KMS-11 (cell line): ENCODE results near the gene FTH1.

Experiments
- H2AFZ ChIP-seq: fragments of 200-600 bp; sonication (generic); 2 replicates; pipeline ENCODE4 v1.6.1; 2016; ENCODE audit warnings: antibody characterized with exemption, mixed run types, low read depth
- H3K27ac ChIP-seq: fragments of 200-600 bp; sonication (generic); 2 replicates; pipeline ENCODE4 v1.6.1; 2016; ENCODE audit warnings: mild to moderate bottlenecking, mixed run types
- H3K27me3 ChIP-seq: fragments of 200-600 bp; sonication (generic); 2 replicates; pipeline ENCODE4 v1.6.1; 2017; ENCODE audit warnings: mild to moderate bottlenecking, low read depth, mixed run types, moderate library complexity; ENCODE audit not compliant: insufficient read depth
- H3K36me3 ChIP-seq: fragments of 200-600 bp; sonication (generic); 2 replicates; pipeline ENCODE4 v1.6.1; 2017; ENCODE audit warnings: mild to moderate bottlenecking, mixed run types; ENCODE audit not compliant: insufficient read depth
- H3K4me1 ChIP-seq: fragments of 200-600 bp; sonication (generic); 2 replicates; pipeline ENCODE4 v1.6.1; 2016; ENCODE audit warnings: mild to moderate bottlenecking, low read depth, mixed run types; ENCODE audit not compliant: poor library complexity, severe bottlenecking
- H3K4me2 ChIP-seq: fragments of 200-600 bp; sonication (generic); 2 replicates; pipeline ENCODE4 v1.7.0; 2016; ENCODE audit warnings: mild to moderate bottlenecking, mixed run types
- H3K4me3 ChIP-seq: fragments of 200-600 bp; sonication (generic); IDR thresholded peaks from 2 replicates; pipeline ENCODE4 v1.6.1; 2017; ENCODE audit warnings: low read depth, low read length, mixed read lengths; ENCODE audit not compliant: insufficient read depth
- H3K79me2 ChIP-seq: fragments of 200-600 bp; sonication (generic); 2 replicates; pipeline ENCODE4 v1.6.1; 2016; ENCODE audit warnings: low read depth, mixed run types; ENCODE audit not compliant: insufficient read depth
- H3K9ac ChIP-seq: fragments of 200-600 bp; sonication (generic); 2 replicates; pipeline ENCODE4 v1.6.1; 2016; ENCODE audit warnings: mild to moderate bottlenecking, mixed run types
- H4K20me1 ChIP-seq: fragments of 200-600 bp; sonication (generic); 2 replicates; pipeline ENCODE4 v1.6.1; 2016; ENCODE audit warnings: mild to moderate bottlenecking, mixed run types; ENCODE audit not compliant: insufficient read depth
- TF ChIP-seq, protein P1 (sequence below): fragments of 200-600 bp; sonication (generic); conservative IDR thresholded peaks from 2 replicates; pipeline ENCODE4 v1.6.1; 2017; ENCODE audit warnings: low read depth, mild to moderate bottlenecking, antibody characterized with exemption, low read length, moderate library complexity, mixed read lengths

Gene FTH1

DNA sequence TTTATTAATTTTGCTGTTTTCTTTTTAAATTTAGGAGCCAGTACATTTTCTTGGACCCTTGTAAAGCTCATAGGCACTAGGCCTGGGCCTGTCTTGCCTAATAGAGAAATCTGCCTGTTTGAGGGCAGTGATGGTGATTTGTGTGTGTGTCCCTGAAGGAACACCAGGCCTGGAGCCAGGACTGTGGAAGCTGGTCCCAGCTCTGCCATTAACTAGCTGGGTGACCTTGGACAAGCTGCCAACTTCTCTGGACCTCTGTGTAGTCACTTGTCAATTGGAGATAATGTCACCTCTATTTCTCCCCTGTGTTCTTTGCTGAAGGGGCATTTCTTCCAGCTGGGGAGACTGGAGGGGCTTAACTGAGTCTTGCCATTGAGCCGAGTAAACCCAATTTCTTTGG is 16.0 kb upstream of the FTH1 start:
- TF ChIP-seq, protein P1, sequence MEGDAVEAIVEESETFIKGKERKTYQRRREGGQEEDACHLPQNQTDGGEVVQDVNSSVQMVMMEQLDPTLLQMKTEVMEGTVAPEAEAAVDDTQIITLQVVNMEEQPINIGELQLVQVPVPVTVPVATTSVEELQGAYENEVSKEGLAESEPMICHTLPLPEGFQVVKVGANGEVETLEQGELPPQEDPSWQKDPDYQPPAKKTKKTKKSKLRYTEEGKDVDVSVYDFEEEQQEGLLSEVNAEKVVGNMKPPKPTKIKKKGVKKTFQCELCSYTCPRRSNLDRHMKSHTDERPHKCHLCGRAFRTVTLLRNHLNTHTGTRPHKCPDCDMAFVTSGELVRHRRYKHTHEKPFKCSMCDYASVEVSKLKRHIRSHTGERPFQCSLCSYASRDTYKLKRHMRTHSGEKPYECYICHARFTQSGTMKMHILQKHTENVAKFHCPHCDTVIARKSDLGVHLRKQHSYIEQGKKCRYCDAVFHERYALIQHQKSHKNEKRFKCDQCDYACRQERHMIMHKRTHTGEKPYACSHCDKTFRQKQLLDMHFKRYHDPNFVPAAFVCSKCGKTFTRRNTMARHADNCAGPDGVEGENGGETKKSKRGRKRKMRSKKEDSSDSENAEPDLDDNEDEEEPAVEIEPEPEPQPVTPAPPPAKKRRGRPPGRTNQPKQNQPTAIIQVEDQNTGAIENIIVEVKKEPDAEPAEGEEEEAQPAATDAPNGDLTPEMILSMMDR, result no peak

DNA sequence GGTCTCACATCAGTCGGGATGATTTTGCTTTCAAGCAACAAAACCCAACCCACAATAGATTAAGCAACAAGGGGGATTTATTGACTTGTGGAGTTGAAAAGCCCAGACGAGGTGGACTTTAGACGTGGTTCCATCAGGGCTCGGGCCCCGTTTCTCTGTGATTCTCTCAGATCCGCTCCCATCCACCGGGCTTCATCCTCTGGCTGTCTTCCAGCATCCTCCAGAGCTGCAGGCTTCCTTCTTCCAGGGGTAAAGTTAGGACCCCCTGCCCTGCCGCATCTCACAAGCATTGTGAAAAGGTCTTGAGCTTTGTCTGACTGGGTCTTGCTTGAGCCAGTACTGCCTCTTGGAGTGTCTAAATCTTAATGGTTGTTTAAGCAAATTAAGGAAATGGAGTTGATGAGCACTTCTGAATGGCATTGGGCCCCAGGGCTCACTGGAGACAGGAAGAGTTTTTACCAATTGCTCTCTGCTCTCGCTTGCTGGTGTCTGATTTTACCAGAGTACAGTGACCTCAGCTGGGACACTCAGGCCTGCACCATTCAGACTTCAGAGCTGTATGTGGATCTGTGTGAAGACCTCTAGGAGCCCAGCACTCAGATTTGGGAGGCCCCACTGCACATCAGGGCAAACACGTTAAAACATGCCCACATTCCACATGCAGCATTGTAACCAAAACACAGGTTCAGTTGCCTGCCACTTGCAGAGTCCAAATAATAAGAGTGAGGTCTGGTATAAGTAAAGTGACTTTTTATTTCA is 13.5 kb upstream of the FTH1 start:
- H3K27ac ChIP-seq, result no peak overlapping the region
- no peak overlapping the region for H2AFZ ChIP-seq
- H4K20me1 ChIP-seq, result no peaks in the 10 kb centered on the region
- no peaks in the 10 kb centered on the region for H3K36me3 ChIP-seq
- TF ChIP-seq, protein P1, result no peak
- H3K79me2 ChIP-seq, result no peaks in the 10 kb centered on the region
- no peaks in the 10 kb centered on the region for H3K27me3 ChIP-seq
- no peak overlapping the region for H3K4me3 ChIP-seq
- H3K9ac ChIP-seq, result no peak overlapping the region
- no peak overlapping the region for H3K4me2 ChIP-seq
- H3K4me1 ChIP-seq, result no peaks in the 10 kb centered on the region

More for the DNA sequence above, 16.0 kb upstream of the FTH1 start:
- Histone ChIP-seq H3K4me1 (no peaks in the 10 kb centered on the region), H3K36me3 (no peaks in the 10 kb centered on the region), H3K27me3 (no peaks in the 10 kb centered on the region), H3K27ac (no peak overlapping the region), H3K79me2 (no peaks in the 10 kb centered on the region), H3K4me3 (no peak overlapping the region), H3K4me2 (no peak overlapping the region), H4K20me1 (no peaks in the 10 kb centered on the region), H3K9ac (no peak overlapping the region), H2AFZ (no peak overlapping the region)

DNA sequence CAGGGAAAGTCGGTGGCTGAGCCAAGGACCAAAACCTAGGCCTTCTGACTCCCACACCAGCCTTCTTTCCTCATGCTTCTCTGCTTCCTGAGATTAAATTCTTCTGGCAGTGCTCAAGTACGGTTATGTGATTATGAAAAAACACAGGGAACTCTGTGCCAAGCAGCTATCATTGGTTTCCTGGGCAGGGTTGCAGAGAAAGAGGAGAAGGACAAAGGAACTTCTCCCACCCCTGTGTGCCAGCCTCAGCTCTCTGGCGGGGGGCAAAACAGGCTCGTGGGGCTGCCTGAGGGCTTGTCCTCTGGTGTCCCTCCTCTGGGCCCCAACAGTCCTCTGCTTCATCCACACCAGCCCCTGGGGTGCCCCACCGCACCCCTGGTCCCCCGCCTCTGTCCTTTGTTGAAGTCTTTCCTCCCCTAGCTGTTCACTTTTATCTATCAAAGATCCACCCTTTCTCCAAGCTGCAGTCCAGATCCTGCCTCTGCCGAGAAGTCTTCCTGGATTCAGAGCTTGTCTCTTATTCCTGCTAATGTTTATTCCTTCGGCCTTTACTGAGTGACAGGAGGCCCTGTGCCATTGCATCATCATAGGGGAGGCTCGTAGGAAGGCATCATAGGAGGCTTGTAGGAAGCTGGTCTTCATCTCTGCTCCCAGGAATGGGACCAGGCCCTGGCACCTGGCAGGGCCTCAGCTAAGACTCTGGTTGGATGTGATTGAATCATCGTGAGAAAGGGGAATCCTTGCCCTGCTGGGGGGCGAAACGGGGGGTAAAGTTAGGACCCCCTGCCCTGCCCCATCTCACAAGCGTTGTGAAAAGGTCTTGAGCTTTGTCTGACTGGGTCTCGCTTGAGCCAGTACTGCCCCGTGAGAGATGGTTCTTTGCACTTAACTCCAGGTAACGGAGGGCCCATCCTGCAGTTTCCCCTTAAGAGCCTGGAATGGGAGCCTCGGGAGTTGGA is 11.5 kb upstream of the FTH1 start:
- H3K27me3 ChIP-seq, result no peaks in the 10 kb centered on the region
- TF ChIP-seq, protein P1, result no peak
- no peak overlapping the region for H2AFZ ChIP-seq
- H3K79me2 ChIP-seq, result no peaks in the 10 kb centered on the region
- no peak overlapping the region for H3K9ac ChIP-seq
- no peak overlapping the region for H3K4me3 ChIP-seq
- H4K20me1 ChIP-seq, result no peaks in the 10 kb centered on the region
- H3K4me1 ChIP-seq, result no peaks in the 10 kb centered on the region
- H3K27ac ChIP-seq, result no peak overlapping the region
- no peaks in the 10 kb centered on the region for H3K36me3 ChIP-seq
- H3K4me2 ChIP-seq, result no peak overlapping the region

DNA sequence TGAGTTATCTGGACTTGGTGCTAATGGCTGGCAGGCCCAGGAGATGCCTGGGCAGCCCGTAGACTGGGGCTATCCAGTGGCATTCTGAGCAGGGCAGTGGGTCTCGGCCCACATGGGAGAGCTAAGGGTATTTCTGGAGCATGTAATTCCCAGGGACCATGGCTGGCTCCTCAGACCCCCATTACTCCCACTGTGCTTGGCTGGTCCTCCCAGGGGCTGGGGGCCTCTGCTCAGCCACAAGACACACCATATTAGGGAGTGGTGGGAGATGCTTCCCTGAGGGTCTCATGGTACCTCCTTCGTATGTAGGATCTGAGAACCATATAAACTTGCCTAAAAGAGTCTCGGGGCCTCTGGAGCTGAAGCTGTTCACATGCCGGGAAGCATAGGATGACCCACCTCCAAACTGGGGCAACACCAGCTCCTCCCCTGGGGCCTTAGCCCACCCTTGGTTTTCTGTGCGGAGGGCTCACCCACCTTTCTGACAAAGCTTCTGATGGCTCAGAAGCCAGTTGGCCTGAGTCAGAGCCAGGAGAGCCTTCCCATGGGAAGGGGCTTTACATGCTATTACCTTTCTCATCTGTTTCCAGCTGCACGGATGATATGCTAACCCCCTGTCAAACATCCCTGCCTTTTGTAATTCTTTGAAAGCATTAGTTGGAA is 9.5 kb upstream of the FTH1 start:
- no peak overlapping the region for H3K4me2 ChIP-seq
- no peak overlapping the region for H3K27ac ChIP-seq
- no peaks in the 10 kb centered on the region for H3K27me3 ChIP-seq
- no peaks in the 10 kb centered on the region for H4K20me1 ChIP-seq
- TF ChIP-seq, protein P1, result no peak
- no peak overlapping the region for H3K9ac ChIP-seq
- no peaks in the 10 kb centered on the region for H3K79me2 ChIP-seq
- H3K4me1 ChIP-seq, result peaks cover 20% of the 10 kb centered on the region
- no peak overlapping the region for H3K4me3 ChIP-seq
- no peak overlapping the region for H2AFZ ChIP-seq
- H3K36me3 ChIP-seq, result no peaks in the 10 kb centered on the region
